Hepatocyte (in vitro differentiated cells): Measurements from ENCODE around the gene EGFL7.

Source experiments
- CTCF ChIP-seq: fragments of 200-600 bp; sonication (generic); IDR thresholded peaks from 2 replicates; pipeline ENCODE4 v1.5.1; 2016; ENCODE audit warnings: antibody characterized with exemption, mild to moderate bottlenecking; ENCODE audit not compliant: poor library complexity
- EZH2 ChIP-seq: fragments of 200-600 bp; sonication (generic); IDR thresholded peaks from 2 replicates; pipeline ENCODE4 v1.6.1; 2016; ENCODE audit warnings: antibody characterized with exemption, mild to moderate bottlenecking, borderline replicate concordance
- EZH2phosphoT487 ChIP-seq: fragments of 200-600 bp; sonication (generic); IDR thresholded peaks from one replicate; pipeline ENCODE4 v1.6.1; 2018; ENCODE audit warnings: antibody characterized with exemption, mild to moderate bottlenecking, low read depth, moderate library complexity; ENCODE audit not compliant: unreplicated experiment, severe bottlenecking

GRCh38 chr9:136654820-136655535 lies 7.7 kb upstream of the EGFL7 start:
- TF ChIP-seq CTCF, result no peak
- no peak for TF ChIP-seq EZH2phosphoT487
- no peak for TF ChIP-seq EZH2
